Superior temporal gyrus (tissue), 1 donor: ENCODE measurements around the gene ELOVL7.
"Not testable (repeated sequence)": the region's sequence is repeated elsewhere in the genome, so short reads cannot be mapped to it uniquely, and the experiment has no call there.

ENCODE experiments used
- DNase-seq: peaks from one replicate; pipeline ENCODE4 v3.0.0-alpha.2; 2016; ENCODE audit errors: extremely low spot score

The ELOVL7 gene

DNA sequence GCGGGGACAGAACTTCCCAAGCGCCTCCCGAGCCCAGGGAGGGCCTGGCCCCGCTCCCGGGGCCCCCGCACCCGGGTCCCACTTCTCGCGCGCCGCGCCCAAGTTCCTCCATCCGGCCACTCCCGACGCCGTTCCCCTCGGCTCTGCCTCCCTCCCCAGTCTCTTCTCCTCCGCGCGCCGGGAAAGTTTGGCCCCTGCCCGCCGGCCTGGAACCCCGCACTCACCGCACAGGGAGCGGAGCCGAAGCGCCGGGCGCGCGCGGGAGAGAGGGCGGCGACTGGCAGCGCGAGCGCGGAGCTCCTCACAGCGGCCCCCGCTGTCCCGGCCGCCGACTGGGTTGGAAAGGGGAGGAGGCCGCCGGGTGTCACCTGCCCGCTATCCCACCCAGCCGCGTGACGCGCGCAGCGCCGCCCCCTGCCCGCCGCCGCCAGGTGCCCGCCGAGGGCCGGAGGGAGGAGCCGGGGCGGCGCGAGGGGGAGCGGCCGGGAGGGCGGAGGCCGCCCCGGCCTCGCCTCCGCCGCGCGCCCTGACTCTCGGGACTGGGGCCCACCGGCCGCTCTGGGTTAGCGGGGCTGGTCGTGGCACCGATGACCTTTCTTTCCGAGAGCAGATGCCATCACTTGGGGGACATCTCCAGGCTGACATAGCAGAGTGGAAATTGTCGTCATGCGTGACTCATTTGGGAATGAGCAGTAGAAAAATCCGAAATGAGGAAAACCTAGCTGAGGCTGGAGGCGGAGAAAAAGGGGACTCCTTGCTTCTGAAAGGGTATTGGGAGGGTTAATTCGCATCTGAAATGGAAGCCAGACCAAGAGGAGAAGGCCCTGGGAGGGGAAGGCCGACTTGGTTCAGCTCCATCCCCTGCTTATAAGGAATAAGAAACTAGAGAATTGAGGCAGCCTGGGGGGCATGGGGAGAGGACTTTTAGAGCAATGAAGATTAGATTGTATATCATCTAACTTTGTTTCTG is at the start of gene ELOVL7:
Gene ELOVL7, minus strand, starts transcription at position 334 of the 970 bp plus-strand sequence. CDS start 56,872 bp downstream, outside the sequence.
- DNase-seq = peak; percentile 62

DNA sequence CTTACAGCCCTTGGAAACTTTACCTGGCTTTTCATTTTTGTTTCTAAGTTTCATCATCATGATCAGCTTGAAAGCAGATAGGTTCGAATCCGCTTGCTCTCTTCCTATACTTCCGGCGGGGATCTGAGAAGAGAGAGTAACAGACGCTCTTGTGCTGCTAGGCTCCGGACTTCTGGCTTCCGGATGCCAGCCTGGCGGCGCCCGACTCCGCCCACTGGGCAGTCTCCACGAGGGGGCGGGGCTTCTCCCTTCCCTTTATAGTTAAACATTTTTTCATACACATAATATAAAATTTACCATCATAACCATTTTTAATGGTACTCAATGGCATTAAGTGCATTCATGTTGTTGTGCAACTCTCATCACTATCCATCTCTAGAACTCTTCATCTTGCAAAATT is 49.5 kb upstream of the ELOVL7 start:
- no peak for DNase-seq

GRCh38 chr5:60891667-60892066 is 47.6 kb upstream of the ELOVL7 start:
- no peak for DNase-seq

GRCh38 chr5:60888359-60889061 is 44.4 kb upstream of the ELOVL7 start:
- DNase-seq = no peak

DNA sequence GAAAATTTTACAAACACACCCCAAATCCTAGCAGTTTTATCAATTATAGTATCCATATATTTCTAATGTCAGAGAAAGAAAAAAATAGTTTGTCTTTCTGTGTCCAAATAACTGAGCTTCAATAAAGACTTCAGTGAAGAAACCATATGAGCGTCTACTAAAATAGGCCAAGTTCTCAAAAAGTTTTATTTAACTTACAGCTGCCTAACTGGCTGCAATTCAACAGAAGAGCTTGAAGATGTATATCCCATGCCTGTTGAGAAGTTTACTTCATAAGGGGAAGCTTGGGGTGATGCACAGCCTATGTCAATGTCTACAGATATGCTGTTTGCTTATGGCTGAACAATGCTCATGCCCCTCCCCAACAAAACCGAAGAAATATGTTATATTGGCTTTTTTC is 43.7 kb upstream of the ELOVL7 start:
- DNase-seq = no peak

DNA sequence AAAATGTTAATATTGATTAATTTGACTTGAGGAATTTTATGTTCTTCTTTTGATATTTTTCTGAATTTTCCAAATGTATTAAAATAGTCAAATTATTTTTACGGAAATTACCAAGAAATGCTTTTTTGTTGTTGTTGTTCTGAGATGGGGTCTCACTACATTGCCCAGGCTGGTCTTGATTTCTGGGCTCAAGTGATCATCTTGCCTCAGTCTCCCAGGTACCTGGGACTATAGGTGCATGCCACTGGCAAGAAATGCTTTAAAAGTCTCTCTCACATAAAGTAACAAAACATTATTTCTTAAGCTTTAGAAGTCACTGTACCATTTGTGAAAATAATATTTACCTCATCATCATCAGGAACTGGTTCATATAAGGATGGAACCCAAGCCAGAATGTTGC is 43.0 kb upstream of the ELOVL7 start:
- DNase-seq = no peak

- DNase-seq = no peak
Measured at GRCh38 chr5:60886158-60886557, 42.1 kb upstream of the ELOVL7 start.

GRCh38 chr5:60883229-60883628 is 39.2 kb upstream of the ELOVL7 start:
- DNase-seq = no peak

- no peak for DNase-seq
Measured at GRCh38 chr5:60872892-60873291, 28.8 kb upstream of the ELOVL7 start.

GRCh38 chr5:60870857-60871256 is 26.8 kb upstream of the ELOVL7 start:
- no peak for DNase-seq

DNA sequence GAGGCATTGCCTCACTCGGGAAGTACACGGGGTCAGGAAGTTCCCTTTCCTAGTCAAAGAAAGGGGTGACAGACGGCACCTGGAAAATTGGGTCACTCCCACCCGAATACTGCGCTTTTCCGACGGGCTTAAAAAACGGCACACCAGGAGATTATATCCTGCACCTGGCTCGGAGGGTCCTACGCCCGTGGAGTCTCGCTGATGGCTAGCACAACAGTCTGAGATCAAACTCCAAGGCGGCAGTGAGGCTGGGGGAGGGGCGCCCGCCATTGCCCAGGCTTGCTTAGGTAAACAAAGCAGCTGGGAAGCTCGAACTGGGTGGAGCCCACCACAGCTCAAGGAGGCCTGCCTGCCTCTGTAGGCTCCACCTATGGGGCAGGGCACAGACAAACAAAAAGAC is 16.5 kb upstream of the ELOVL7 start:
- DNase-seq = not testable (repeated sequence)

- no peak for DNase-seq
Measured at GRCh38 chr5:60856066-60856465, 12.0 kb upstream of the ELOVL7 start.

DNA sequence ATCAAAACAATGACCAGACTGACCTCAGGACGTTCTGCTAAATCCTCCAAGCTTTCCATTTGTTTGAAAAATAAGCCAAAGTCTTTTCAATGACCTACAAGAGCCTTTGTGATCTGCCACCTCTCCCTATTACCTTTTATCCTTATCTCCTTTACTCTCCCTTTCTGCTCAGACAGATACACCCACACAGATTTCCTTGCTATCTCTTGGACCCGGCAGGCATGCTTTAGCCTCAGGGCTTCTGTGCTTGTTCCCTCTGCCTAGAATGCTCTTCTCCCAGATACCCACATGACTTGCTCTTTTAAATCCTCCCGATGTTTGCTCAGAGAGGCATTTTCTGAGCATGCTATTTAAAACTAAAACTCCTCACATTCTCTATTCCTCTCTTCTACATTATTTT is 8.9 kb upstream of the ELOVL7 start:
- DNase-seq = peak; percentile 8

GRCh38 chr5:60852317-60852716 is 8.2 kb upstream of the ELOVL7 start:
- peak; percentile 6 for DNase-seq

DNA sequence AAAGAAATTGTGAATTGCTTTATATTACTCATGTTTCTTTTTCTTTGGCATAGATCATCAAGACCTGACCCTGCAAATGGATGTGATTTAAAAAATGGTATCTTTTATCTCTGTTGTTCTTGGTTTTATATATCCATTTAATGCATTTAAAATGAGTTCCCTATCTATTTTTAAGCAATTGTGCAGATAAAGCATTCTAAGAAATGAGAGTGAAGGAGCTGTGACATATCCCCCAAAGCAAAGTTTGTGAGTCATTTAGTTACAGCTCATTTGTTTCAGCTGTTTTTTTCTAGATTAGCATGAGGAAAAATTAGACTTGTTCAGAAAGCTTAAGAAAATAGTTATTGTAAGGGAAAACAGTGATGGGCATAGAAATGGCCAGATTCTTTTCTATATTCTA is 7.6 kb upstream of the ELOVL7 start:
- peak; percentile 18 for DNase-seq

DNA sequence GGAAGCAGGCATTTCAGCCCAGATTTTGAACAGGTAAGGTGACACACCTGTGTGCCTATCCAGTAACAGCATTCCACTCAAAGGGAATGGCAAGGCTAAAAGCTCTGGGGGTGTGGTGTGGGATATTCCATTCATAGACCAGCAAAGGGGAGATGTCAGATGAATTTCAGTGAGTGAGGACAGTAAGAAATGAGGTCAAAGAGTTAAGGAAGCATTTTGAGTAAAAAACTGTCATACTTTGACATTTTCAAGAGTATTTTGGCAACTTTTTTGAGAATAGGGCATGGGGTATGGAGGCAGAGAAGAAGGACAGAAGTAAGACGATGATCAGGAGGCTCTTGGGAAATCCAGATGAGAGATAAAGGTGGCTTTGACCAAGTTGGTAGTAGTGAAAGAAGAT is 2.2 kb upstream of the ELOVL7 start:
- DNase-seq = no peak

DNA sequence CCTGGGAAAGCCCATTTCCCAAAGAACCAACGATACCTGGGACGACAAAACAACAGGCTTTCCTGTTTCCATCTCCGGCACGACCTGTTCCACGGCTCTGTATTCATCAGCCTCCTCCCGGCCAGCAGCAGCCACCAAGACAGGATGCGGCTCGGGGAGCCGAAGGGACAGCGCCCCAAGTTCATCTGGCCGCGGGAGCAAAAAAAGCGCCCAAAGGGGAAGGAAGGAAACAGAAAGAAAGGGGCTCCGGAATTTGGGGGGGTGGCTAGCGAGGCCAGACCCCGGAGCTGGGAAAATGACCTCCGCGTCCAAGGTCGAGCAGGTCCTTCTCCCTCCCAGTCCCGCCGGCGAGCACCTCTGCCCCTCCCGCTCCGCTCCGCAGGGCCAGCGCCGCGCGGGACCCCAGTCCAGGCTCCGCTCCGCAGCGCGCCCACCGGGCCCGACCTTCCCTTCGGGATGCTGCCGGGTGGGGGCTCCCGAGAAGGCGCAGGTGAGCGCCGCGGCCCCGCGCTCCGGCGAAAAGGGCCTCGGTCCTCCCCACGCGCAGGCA is 608 bp downstream of the ELOVL7 start:
- no peak for DNase-seq

- DNase-seq = no peak
Measured at GRCh38 chr5:60842871-60843385, 1.1 kb downstream of the ELOVL7 start.

- DNase-seq = peak; percentile 23
Measured at GRCh38 chr5:60841361-60841760, 2.7 kb downstream of the ELOVL7 start.

GRCh38 chr5:60836131-60836530 is 7.9 kb downstream of the ELOVL7 start:
- no peak for DNase-seq

DNA sequence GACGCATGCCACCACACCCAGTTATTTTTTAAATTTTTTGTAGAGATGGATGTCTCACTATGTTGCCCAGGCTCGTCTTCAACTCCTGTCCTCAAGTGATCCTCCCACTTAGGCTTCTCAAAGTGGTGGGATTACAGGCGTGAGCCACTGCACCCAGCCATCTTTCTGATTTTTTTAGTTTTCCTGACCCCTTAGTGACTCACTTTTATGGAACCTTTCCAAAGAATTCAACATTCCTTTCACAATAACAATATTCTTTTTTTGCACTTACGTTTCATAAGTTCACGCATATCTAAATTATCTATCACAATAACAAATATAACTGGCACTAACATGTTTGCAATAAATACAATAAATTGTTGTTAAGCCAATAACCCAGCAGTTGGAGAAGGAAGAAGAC is 8.5 kb downstream of the ELOVL7 start:
- DNase-seq = no peak

GRCh38 chr5:60833520-60833919 is 10.5 kb downstream of the ELOVL7 start:
- DNase-seq = no peak
